ENCODE results near the gene TUBGCP2.

GRCh38 chr10:133267293-133267692 is 41.4 kb downstream of the TUBGCP2 start:
- TF ChIP-seq, protein P1, sequence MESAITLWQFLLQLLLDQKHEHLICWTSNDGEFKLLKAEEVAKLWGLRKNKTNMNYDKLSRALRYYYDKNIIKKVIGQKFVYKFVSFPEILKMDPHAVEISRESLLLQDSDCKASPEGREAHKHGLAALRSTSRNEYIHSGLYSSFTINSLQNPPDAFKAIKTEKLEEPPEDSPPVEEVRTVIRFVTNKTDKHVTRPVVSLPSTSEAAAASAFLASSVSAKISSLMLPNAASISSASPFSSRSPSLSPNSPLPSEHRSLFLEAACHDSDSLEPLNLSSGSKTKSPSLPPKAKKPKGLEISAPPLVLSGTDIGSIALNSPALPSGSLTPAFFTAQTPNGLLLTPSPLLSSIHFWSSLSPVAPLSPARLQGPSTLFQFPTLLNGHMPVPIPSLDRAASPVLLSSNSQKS (CRISPR knock-in tag; IDR thresholded peaks at IDR 0.05): no peak
- TF ChIP-seq XRCC3 (IDR thresholded peaks at IDR 0.05) (no peak), CHCHD3 (CRISPR knock-in tag; IDR thresholded peaks at IDR 0.05) (no peak), ZNF644 (tag; IDR thresholded peaks at IDR 0.05; ENCODE audit: low read depth) (no peak), ZNF76 (CRISPR knock-in tag; IDR thresholded peaks at IDR 0.05; ENCODE audit: borderline replicate concordance) (no peak), BRD4 (IDR thresholded peaks at IDR 0.05) (no peak)
